OCI-LY1 (cell line): ENCODE measurements around the gene AGBL1.

Experiments
- H2AFZ ChIP-seq: fragments of 200-600 bp; sonication (generic), shearing (Covaris generic); 2 replicates; pipeline ENCODE4 v1.6.0; 2014; ENCODE audit warnings: antibody characterized with exemption, mild to moderate bottlenecking, low read length
- H3F3A ChIP-seq: fragments of 200-600 bp; sonication (generic), shearing (Covaris generic); 2 replicates; pipeline ENCODE4 v1.6.0; 2014; ENCODE audit warnings: mild to moderate bottlenecking, antibody characterized with exemption, low read length, moderate library complexity; ENCODE audit not compliant: insufficient read depth
- H3K27ac ChIP-seq: fragments of 200-600 bp; sonication (generic); 2 replicates; pipeline ENCODE4 v1.5.1; 2014; ENCODE audit warnings: low read length, mixed run types, mild to moderate bottlenecking, low read depth; ENCODE audit not compliant: poor library complexity, severe bottlenecking
- H3K27me3 ChIP-seq: fragments of 200-600 bp; sonication (generic); 2 replicates; pipeline ENCODE4 v1.6.0; 2014; ENCODE audit warnings: antibody characterized with exemption, mild to moderate bottlenecking, low read length, moderate library complexity; ENCODE audit not compliant: insufficient read depth
- H3K36me3 ChIP-seq: fragments of 200-600 bp; sonication (generic); 2 replicates; pipeline ENCODE4 v1.6.1; 2014; ENCODE audit warnings: mild to moderate bottlenecking, antibody characterized with exemption, low read length, moderate library complexity, mixed read lengths; ENCODE audit not compliant: insufficient read depth
- H3K4me1 ChIP-seq: fragments of 200-600 bp; sonication (generic); 2 replicates; pipeline ENCODE4 v1.5.1; 2014; ENCODE audit warnings: mild to moderate bottlenecking, low read length, moderate library complexity; ENCODE audit not compliant: insufficient read depth, severe bottlenecking
- H3K4me2 ChIP-seq: fragments of 200-600 bp; sonication (generic), shearing (Covaris generic); 2 replicates; pipeline ENCODE4 v1.6.1; 2014; ENCODE audit warnings: low read length
- H3K4me3 ChIP-seq: fragments of 200-600 bp; sonication (generic); 2 replicates; pipeline ENCODE4 v1.5.1; 2014; ENCODE audit warnings: low read length, low read depth, mild to moderate bottlenecking, mixed read lengths; ENCODE audit not compliant: poor library complexity, severe bottlenecking
- H3K79me2 ChIP-seq: fragments of 200-600 bp; shearing (Covaris generic); 2 replicates; pipeline ENCODE4 v1.6.1; 2016; ENCODE audit warnings: mixed run types, low read length, mixed read lengths; ENCODE audit not compliant: insufficient read depth
- H3K9ac ChIP-seq: fragments of 200-600 bp; sonication (generic), shearing (Covaris generic); 2 replicates; pipeline ENCODE4 v1.6.1; 2014; ENCODE audit warnings: mild to moderate bottlenecking, low read length, mixed read lengths
- H3K9me2 ChIP-seq: fragments of 200-600 bp; sonication (generic), shearing (Covaris generic); 2 replicates; pipeline ENCODE4 v1.6.1; 2014; ENCODE audit warnings: low read depth, mild to moderate bottlenecking, low read length, mixed read lengths
- H3K9me3 ChIP-seq: fragments of 200-600 bp; shearing (Covaris generic); 2 replicates; pipeline ENCODE4 v1.6.1; 2014; ENCODE audit warnings: low read length, mixed read lengths
- H4K20me1 ChIP-seq: fragments of 200-600 bp; sonication (generic), shearing (Covaris generic); 2 replicates; pipeline ENCODE4 v1.6.0; 2016; ENCODE audit warnings: mild to moderate bottlenecking, low read length; ENCODE audit not compliant: insufficient read depth
- EZH2 ChIP-seq: fragments of 200-600 bp; sonication (generic), shearing (Covaris generic); IDR thresholded peaks from 2 replicates; pipeline ENCODE4 v1.8.0; 2017; ENCODE audit warnings: borderline replicate concordance, mixed run types, mild to moderate bottlenecking, antibody characterized with exemption, low read length, moderate library complexity, mixed read lengths
- TF ChIP-seq, protein P1 (sequence below): fragments of 200-600 bp; sonication (generic), shearing (Covaris generic); IDR thresholded peaks from 2 replicates; pipeline ENCODE4 v1.5.1; 2017; ENCODE audit warnings: mild to moderate bottlenecking, antibody characterized with exemption, low read length, moderate library complexity, mixed read lengths

Gene AGBL1

GRCh38 chr15:86183596-86184491 is 104.2 kb downstream of the AGBL1 start:
- Histone ChIP-seq H3K27me3 (no peaks in the 10 kb centered on the region), H3K36me3 (no peaks in the 10 kb centered on the region), H2AFZ (no peak overlapping the region), H3K9me3 (no peaks in the 10 kb centered on the region), H3F3A (no peaks in the 10 kb centered on the region), H3K79me2 (no peaks in the 10 kb centered on the region), H3K27ac (no peak overlapping the region), H3K4me2 (no peak overlapping the region), H3K9me2 (no peaks in the 10 kb centered on the region), H3K4me3 (no peak overlapping the region), H3K9ac (no peak overlapping the region), H4K20me1 (no peaks in the 10 kb centered on the region), H3K4me1 (no peaks in the 10 kb centered on the region)
- TF ChIP-seq EZH2, result no peak
- TF ChIP-seq, protein P1, sequence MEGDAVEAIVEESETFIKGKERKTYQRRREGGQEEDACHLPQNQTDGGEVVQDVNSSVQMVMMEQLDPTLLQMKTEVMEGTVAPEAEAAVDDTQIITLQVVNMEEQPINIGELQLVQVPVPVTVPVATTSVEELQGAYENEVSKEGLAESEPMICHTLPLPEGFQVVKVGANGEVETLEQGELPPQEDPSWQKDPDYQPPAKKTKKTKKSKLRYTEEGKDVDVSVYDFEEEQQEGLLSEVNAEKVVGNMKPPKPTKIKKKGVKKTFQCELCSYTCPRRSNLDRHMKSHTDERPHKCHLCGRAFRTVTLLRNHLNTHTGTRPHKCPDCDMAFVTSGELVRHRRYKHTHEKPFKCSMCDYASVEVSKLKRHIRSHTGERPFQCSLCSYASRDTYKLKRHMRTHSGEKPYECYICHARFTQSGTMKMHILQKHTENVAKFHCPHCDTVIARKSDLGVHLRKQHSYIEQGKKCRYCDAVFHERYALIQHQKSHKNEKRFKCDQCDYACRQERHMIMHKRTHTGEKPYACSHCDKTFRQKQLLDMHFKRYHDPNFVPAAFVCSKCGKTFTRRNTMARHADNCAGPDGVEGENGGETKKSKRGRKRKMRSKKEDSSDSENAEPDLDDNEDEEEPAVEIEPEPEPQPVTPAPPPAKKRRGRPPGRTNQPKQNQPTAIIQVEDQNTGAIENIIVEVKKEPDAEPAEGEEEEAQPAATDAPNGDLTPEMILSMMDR, result no peak

DNA sequence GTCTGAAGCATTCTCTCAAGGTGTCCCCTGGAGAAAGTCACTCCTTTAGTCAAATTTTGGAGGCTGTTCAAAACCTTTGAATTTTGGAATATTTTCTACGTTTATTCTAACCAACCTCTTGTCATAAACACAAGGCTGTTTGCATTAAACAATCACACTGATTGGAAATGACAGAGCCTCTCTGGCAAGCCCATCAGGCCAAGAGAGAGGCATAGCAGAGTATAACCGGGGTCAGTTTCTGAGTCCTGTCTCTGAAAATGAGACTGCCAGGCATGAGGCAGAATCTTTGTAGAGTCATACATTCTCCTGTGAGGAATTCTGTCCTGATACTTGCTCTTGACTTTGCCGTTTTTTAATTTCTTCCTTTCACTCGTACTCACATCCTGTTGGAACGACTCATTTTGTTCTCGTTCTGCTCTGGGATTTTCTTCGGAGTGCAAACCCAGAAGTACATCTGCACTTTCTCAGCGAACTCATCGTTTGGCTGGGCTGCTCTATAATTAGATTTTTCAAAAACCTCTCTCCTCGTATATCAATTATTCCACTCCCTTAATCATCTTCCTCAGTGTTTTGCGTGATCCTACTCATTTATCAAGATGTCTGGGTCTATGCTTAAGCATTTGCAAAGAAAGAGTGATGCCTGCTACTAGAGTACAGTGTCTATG is 114.2 kb downstream of the AGBL1 start:
- H3K36me3 ChIP-seq, result no peaks in the 10 kb centered on the region
- H3K4me1 ChIP-seq, result no peaks in the 10 kb centered on the region
- TF ChIP-seq, protein P1, result no peak
- no peak for TF ChIP-seq EZH2
- no peaks in the 10 kb centered on the region for H3K9me2 ChIP-seq
- no peak overlapping the region for H3K27ac ChIP-seq
- no peak overlapping the region for H2AFZ ChIP-seq
- no peaks in the 10 kb centered on the region for H3F3A ChIP-seq
- no peak overlapping the region for H3K4me3 ChIP-seq
- H3K79me2 ChIP-seq, result no peaks in the 10 kb centered on the region
- no peaks in the 10 kb centered on the region for H3K27me3 ChIP-seq
- H3K9me3 ChIP-seq, result no peaks in the 10 kb centered on the region
- no peak overlapping the region for H3K4me2 ChIP-seq
- no peaks in the 10 kb centered on the region for H4K20me1 ChIP-seq
- H3K9ac ChIP-seq, result no peak overlapping the region

DNA sequence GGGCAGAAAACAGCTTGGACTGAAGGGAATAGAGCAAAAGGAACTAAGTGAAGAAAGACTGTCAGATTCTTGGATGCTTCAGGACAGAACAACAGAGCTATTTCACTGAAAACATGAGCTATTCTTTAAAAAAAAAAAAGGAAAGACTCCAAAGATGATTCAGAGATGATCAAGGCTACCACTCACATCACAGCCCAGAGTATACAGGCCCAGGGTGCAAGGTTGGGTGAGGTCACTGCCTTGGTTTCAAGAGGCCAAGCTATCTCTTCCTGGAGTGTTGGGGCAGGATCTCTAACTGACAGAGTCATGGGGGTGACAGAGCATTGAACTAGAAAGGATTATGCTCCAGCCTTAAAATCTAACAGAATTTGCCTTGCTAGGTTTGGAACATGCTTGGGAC is 118.1 kb downstream of the AGBL1 start:
- Histone ChIP-seq H3K4me1 (no peaks in the 10 kb centered on the region), H3K27ac (no peak overlapping the region), H2AFZ (no peak overlapping the region), H3K4me3 (no peak overlapping the region), H3K9me2 (no peaks in the 10 kb centered on the region), H3K9ac (no peak overlapping the region), H3K79me2 (no peaks in the 10 kb centered on the region), H3K9me3 (no peaks in the 10 kb centered on the region), H4K20me1 (no peaks in the 10 kb centered on the region), H3F3A (no peaks in the 10 kb centered on the region), H3K36me3 (no peaks in the 10 kb centered on the region), H3K4me2 (no peak overlapping the region), H3K27me3 (no peaks in the 10 kb centered on the region)
- TF ChIP-seq, protein P1, result no peak
- TF ChIP-seq EZH2, result no peak
